ENCODE data around the gene MUSTN1. TPM values are rescaled to one million over a fixed set of nuclear protein-coding genes. Genes with fewer than 3 reads are reported as not detected.

Gene MUSTN1
- total RNA-seq, 1 donor, result 1.4 TPM

- no peak overlapping the region for H3K4me2 ChIP-seq (ENCODE audit: insufficient read depth, low read length)
Observed at GRCh38 chr3:52860424-52860768, 25.6 kb upstream of the MUSTN1 start.

GRCh38 chr3:52859686-52860423 lies 25.0 kb upstream of the MUSTN1 start:
- DNase-seq (ENCODE audit: insufficient read length, low spot score, missing footprints), result no peak
- Histone ChIP-seq H3K79me2 (ENCODE audit: insufficient read depth, low read length) (no peaks in the 10 kb centered on the region), H3K27me3 (ENCODE audit: insufficient read depth, low read length) (no peaks in the 10 kb centered on the region), H4K20me1 (ENCODE audit: insufficient read depth, low read length) (peaks cover 16% of the 10 kb centered on the region), H3K4me1 (ENCODE audit: insufficient read depth, low read length) (no peaks in the 10 kb centered on the region), H3K4me2 (ENCODE audit: insufficient read depth, low read length) (no peak overlapping the region), H3K27ac (ENCODE audit: low read depth, low read length) (no peak overlapping the region), H3K4me3 (ENCODE audit: insufficient read depth, low read length) (no peak overlapping the region), H3K36me3 (ENCODE audit: insufficient read depth, low read length) (no peaks in the 10 kb centered on the region), H2AFZ (ENCODE audit: low read length) (no peak overlapping the region), H3K9me3 (ENCODE audit: low read depth, low read length) (no peaks in the 10 kb centered on the region)
- no peak for TF ChIP-seq CTCF (IDR thresholded peaks at IDR 0.05; ENCODE audit: extremely low read depth, low read depth, low read length)

More at GRCh38 chr3:52860424-52860768, 25.6 kb upstream of the MUSTN1 start:
- Histone ChIP-seq H4K20me1 (ENCODE audit: insufficient read depth, low read length) (peaks cover 14% of the 10 kb centered on the region), H3K4me3 (ENCODE audit: insufficient read depth, low read length) (no peak overlapping the region), H3K79me2 (ENCODE audit: insufficient read depth, low read length) (no peaks in the 10 kb centered on the region), H3K36me3 (ENCODE audit: insufficient read depth, low read length) (no peaks in the 10 kb centered on the region), H2AFZ (ENCODE audit: low read length) (no peak overlapping the region), H3K9me3 (ENCODE audit: low read depth, low read length) (no peaks in the 10 kb centered on the region), H3K27ac (ENCODE audit: low read depth, low read length) (no peak overlapping the region), H3K4me1 (ENCODE audit: insufficient read depth, low read length) (no peaks in the 10 kb centered on the region), H3K27me3 (ENCODE audit: insufficient read depth, low read length) (no peaks in the 10 kb centered on the region)
- TF ChIP-seq CTCF (IDR thresholded peaks at IDR 0.05; ENCODE audit: extremely low read depth, low read depth, low read length), result no peak
- DNase-seq (ENCODE audit: insufficient read length, low spot score, missing footprints), result no peak

GRCh38 chr3:52857864-52858263 lies 23.0 kb upstream of the MUSTN1 start:
- H3K4me1 ChIP-seq (ENCODE audit: insufficient read depth, low read length), result no peaks in the 10 kb centered on the region
- H3K4me2 ChIP-seq (ENCODE audit: insufficient read depth, low read length), result no peak overlapping the region
- no peak for TF ChIP-seq CTCF (IDR thresholded peaks at IDR 0.05; ENCODE audit: extremely low read depth, low read depth, low read length)
- no peak overlapping the region for H3K4me3 ChIP-seq (ENCODE audit: insufficient read depth, low read length)
- no peaks in the 10 kb centered on the region for H3K9me3 ChIP-seq (ENCODE audit: low read depth, low read length)
- no peaks in the 10 kb centered on the region for H3K27me3 ChIP-seq (ENCODE audit: insufficient read depth, low read length)
- H3K27ac ChIP-seq (ENCODE audit: low read depth, low read length), result no peak overlapping the region
- H4K20me1 ChIP-seq (ENCODE audit: insufficient read depth, low read length), result peaks cover 16% of the 10 kb centered on the region
- no peaks in the 10 kb centered on the region for H3K36me3 ChIP-seq (ENCODE audit: insufficient read depth, low read length)
- no peak overlapping the region for H2AFZ ChIP-seq (ENCODE audit: low read length)
- DNase-seq (ENCODE audit: insufficient read length, low spot score, missing footprints), result no peak
- no peaks in the 10 kb centered on the region for H3K79me2 ChIP-seq (ENCODE audit: insufficient read depth, low read length)

- TF ChIP-seq CTCF (IDR thresholded peaks at IDR 0.05; ENCODE audit: extremely low read depth, low read depth, low read length), result no peak
- H3K36me3 ChIP-seq (ENCODE audit: insufficient read depth, low read length), result peaks cover under 1% of the 10 kb centered on the region
- H4K20me1 ChIP-seq (ENCODE audit: insufficient read depth, low read length), result peaks cover 13% of the 10 kb centered on the region
- H3K27ac ChIP-seq (ENCODE audit: low read depth, low read length), result no peak overlapping the region
- DNase-seq (ENCODE audit: insufficient read length, low spot score, missing footprints), result no peak
- no peaks in the 10 kb centered on the region for H3K9me3 ChIP-seq (ENCODE audit: low read depth, low read length)
- H3K27me3 ChIP-seq (ENCODE audit: insufficient read depth, low read length), result no peaks in the 10 kb centered on the region
- no peaks in the 10 kb centered on the region for H3K79me2 ChIP-seq (ENCODE audit: insufficient read depth, low read length)
- H3K4me2 ChIP-seq (ENCODE audit: insufficient read depth, low read length), result no peak overlapping the region
- H3K4me1 ChIP-seq (ENCODE audit: insufficient read depth, low read length), result no peaks in the 10 kb centered on the region
- no peak overlapping the region for H3K4me3 ChIP-seq (ENCODE audit: insufficient read depth, low read length)
- no peak overlapping the region for H2AFZ ChIP-seq (ENCODE audit: low read length)
Observed at GRCh38 chr3:52857133-52857532, 22.3 kb upstream of the MUSTN1 start.

All from osteoblast (primary cell).